MM.1S (cell line): ENCODE measurements around the gene TP73.

Experiments
- CTCF ChIP-seq: fragments of 300-600 bp; sonication (generic); IDR thresholded peaks from 2 replicates; pipeline ENCODE4 v1.5.1; 2016; ENCODE audit warnings: antibody characterized with exemption, low read length, mixed read lengths
- EZH2 ChIP-seq: fragments of 300-600 bp; sonication (generic); optimal IDR thresholded peaks from 2 replicates; pipeline ENCODE3; 2017; ENCODE audit warnings: low read depth, mild to moderate bottlenecking, antibody characterized with exemption, low read length, mixed read lengths

GRCh38 chr1:3767328-3767925, 115.1 kb downstream of the TP73 start:
- TF ChIP-seq CTCF = no peak
- no peak for TF ChIP-seq EZH2
